IPS-18a (cell line): ENCODE data around the gene CRNKL1.

ENCODE experiments used
- H3K27ac ChIP-seq: one replicate; pipeline ENCODE4 v1.5.1; 2013; ENCODE audit warnings: low read length
- H3K27me3 ChIP-seq: one replicate; pipeline ENCODE4 v1.6.1; 2013; ENCODE audit warnings: mild to moderate bottlenecking, low read length; ENCODE audit not compliant: control insufficient read depth, insufficient read depth
- H3K36me3 ChIP-seq: one replicate; pipeline ENCODE4 v1.6.1; 2013; ENCODE audit warnings: low read depth, low read length; ENCODE audit not compliant: control insufficient read depth
- H3K4me1 ChIP-seq: one replicate; pipeline ENCODE4 v1.6.1; 2013; ENCODE audit warnings: low read depth, low read length; ENCODE audit not compliant: control insufficient read depth
- H3K4me3 ChIP-seq: one replicate; pipeline ENCODE4 v1.5.1; 2013; ENCODE audit warnings: low read length
- H3K9ac ChIP-seq: one replicate; pipeline ENCODE4 v1.6.1; 2013; ENCODE audit warnings: mild to moderate bottlenecking, low read length, moderate library complexity
- H3K9me3 ChIP-seq: one replicate; pipeline ENCODE4 v1.6.1; 2013; ENCODE audit warnings: low read depth, low read length; ENCODE audit not compliant: control insufficient read depth

The CRNKL1 gene

GRCh38 chr20:20051767-20052073, 546 bp downstream of the CRNKL1 start:
- peak overlapping the region; percentile 98 for H3K4me3 ChIP-seq
- H3K36me3 ChIP-seq: peaks cover 34% of the 10 kb centered on the region
- H3K4me1 ChIP-seq: peaks cover 6% of the 10 kb centered on the region
- peak overlapping the region; percentile 84 for H3K9ac ChIP-seq
- H3K9me3 ChIP-seq: no peaks in the 10 kb centered on the region
- peak overlapping the region; percentile 84 for H3K27ac ChIP-seq
- H3K27me3 ChIP-seq: no peaks in the 10 kb centered on the region

GRCh38 chr20:20039752-20040387, 12.4 kb downstream of the CRNKL1 start:
- H3K27me3 ChIP-seq: no peaks in the 10 kb centered on the region
- H3K4me1 ChIP-seq: no peaks in the 10 kb centered on the region
- no peak overlapping the region for H3K27ac ChIP-seq
- H3K9me3 ChIP-seq: no peaks in the 10 kb centered on the region
- H3K9ac ChIP-seq: no peak overlapping the region
- no peak overlapping the region for H3K4me3 ChIP-seq
- H3K36me3 ChIP-seq: peaks cover 98% of the 10 kb centered on the region

GRCh38 chr20:20038586-20038985, 13.7 kb downstream of the CRNKL1 start:
- H3K27me3 ChIP-seq: no peaks in the 10 kb centered on the region
- no peak overlapping the region for H3K9ac ChIP-seq
- no peaks in the 10 kb centered on the region for H3K4me1 ChIP-seq
- peaks cover 96% of the 10 kb centered on the region for H3K36me3 ChIP-seq
- H3K27ac ChIP-seq: peak overlapping the region; percentile 44
- H3K9me3 ChIP-seq: no peaks in the 10 kb centered on the region
- H3K4me3 ChIP-seq: no peak overlapping the region

- H3K9ac ChIP-seq: no peak overlapping the region
- no peak overlapping the region for H3K4me3 ChIP-seq
- no peaks in the 10 kb centered on the region for H3K4me1 ChIP-seq
- H3K9me3 ChIP-seq: no peaks in the 10 kb centered on the region
- peaks cover 96% of the 10 kb centered on the region for H3K36me3 ChIP-seq
- peak overlapping the region; percentile 44 for H3K27ac ChIP-seq
- H3K27me3 ChIP-seq: no peaks in the 10 kb centered on the region
Measured at GRCh38 chr20:20037960-20038359, 14.3 kb downstream of the CRNKL1 start.

- Histone ChIP-seq H3K4me1 (no peaks in the 10 kb centered on the region), H3K36me3 (peaks cover 95% of the 10 kb centered on the region), H3K4me3 (no peak overlapping the region), H3K27me3 (no peaks in the 10 kb centered on the region), H3K27ac (no peak overlapping the region), H3K9me3 (no peaks in the 10 kb centered on the region), H3K9ac (no peak overlapping the region)
Measured at GRCh38 chr20:20036756-20037155, 15.5 kb downstream of the CRNKL1 start.

- H3K27ac ChIP-seq: no peak overlapping the region
- H3K9ac ChIP-seq: no peak overlapping the region
- H3K4me3 ChIP-seq: no peak overlapping the region
- no peaks in the 10 kb centered on the region for H3K9me3 ChIP-seq
- no peaks in the 10 kb centered on the region for H3K27me3 ChIP-seq
- H3K4me1 ChIP-seq: no peaks in the 10 kb centered on the region
- H3K36me3 ChIP-seq: peaks cover 88% of the 10 kb centered on the region
Measured at GRCh38 chr20:20034486-20034885, 17.8 kb downstream of the CRNKL1 start.

- Histone ChIP-seq H3K9ac (no peak overlapping the region), H3K4me3 (no peak overlapping the region), H3K27me3 (no peaks in the 10 kb centered on the region), H3K27ac (no peak overlapping the region), H3K36me3 (peaks cover 76% of the 10 kb centered on the region), H3K9me3 (no peaks in the 10 kb centered on the region), H3K4me1 (no peaks in the 10 kb centered on the region)
Measured at GRCh38 chr20:20031790-20032189, 20.5 kb downstream of the CRNKL1 start.

GRCh38 chr20:20027284-20027683, 25.0 kb downstream of the CRNKL1 start:
- no peaks in the 10 kb centered on the region for H3K27me3 ChIP-seq
- peaks cover 41% of the 10 kb centered on the region for H3K36me3 ChIP-seq
- no peak overlapping the region for H3K27ac ChIP-seq
- no peak overlapping the region for H3K4me3 ChIP-seq
- no peaks in the 10 kb centered on the region for H3K4me1 ChIP-seq
- no peak overlapping the region for H3K9ac ChIP-seq
- no peaks in the 10 kb centered on the region for H3K9me3 ChIP-seq

- Histone ChIP-seq H3K9me3 (no peaks in the 10 kb centered on the region), H3K4me1 (no peaks in the 10 kb centered on the region), H3K36me3 (peaks cover 24% of the 10 kb centered on the region), H3K27me3 (no peaks in the 10 kb centered on the region), H3K4me3 (no peak overlapping the region), H3K27ac (no peak overlapping the region), H3K9ac (no peak overlapping the region)
Measured at GRCh38 chr20:20024942-20025341, 27.3 kb downstream of the CRNKL1 start.

- Histone ChIP-seq H3K4me1 (peaks cover under 1% of the 10 kb centered on the region), H3K9ac (no peak overlapping the region), H3K27ac (no peak overlapping the region), H3K27me3 (no peaks in the 10 kb centered on the region), H3K4me3 (no peak overlapping the region), H3K36me3 (peaks cover 20% of the 10 kb centered on the region), H3K9me3 (no peaks in the 10 kb centered on the region)
Measured at GRCh38 chr20:20023395-20023794, 28.9 kb downstream of the CRNKL1 start.

GRCh38 chr20:20022498-20022897, 29.8 kb downstream of the CRNKL1 start:
- H3K27ac ChIP-seq: no peak overlapping the region
- H3K36me3 ChIP-seq: peaks cover 14% of the 10 kb centered on the region
- H3K27me3 ChIP-seq: no peaks in the 10 kb centered on the region
- no peaks in the 10 kb centered on the region for H3K9me3 ChIP-seq
- H3K4me3 ChIP-seq: no peak overlapping the region
- no peak overlapping the region for H3K9ac ChIP-seq
- H3K4me1 ChIP-seq: peaks cover 4% of the 10 kb centered on the region

- H3K36me3 ChIP-seq: peaks cover 7% of the 10 kb centered on the region
Measured at GRCh38 chr20:20021835-20022234, 30.4 kb downstream of the CRNKL1 start.

More at GRCh38 chr20:20021835-20022234, 30.4 kb downstream of the CRNKL1 start:
- Histone ChIP-seq H3K27ac (no peak overlapping the region), H3K27me3 (no peaks in the 10 kb centered on the region), H3K9ac (no peak overlapping the region), H3K4me1 (peaks cover 4% of the 10 kb centered on the region), H3K9me3 (no peaks in the 10 kb centered on the region), H3K4me3 (no peak overlapping the region)
